Activated CD4-positive, alpha-beta T cell treated with anti-CD3 and anti-CD28 coated beads for 1 hour (primary cell): ENCODE results near the gene ZFP3.
"Not testable (repeated sequence)": the region's sequence is repeated elsewhere in the genome, so short reads cannot be mapped to it uniquely, and the experiment has no call there.

Source experiments
- DNase-seq: peaks from one replicate; pipeline ENCODE4 v3.0.0-alpha.2; 2020

Gene ZFP3

GRCh38 chr17:5078106-5079028, at the start of gene ZFP3:
ZFP3 (plus strand) TSS chr17:5078467; CDS start chr17:5091505, 13,038 bp downstream.
- peak; percentile 57 for DNase-seq

- not testable (repeated sequence) for DNase-seq
Measured at GRCh38 chr17:5030168-5030567, 48.1 kb upstream of the ZFP3 start.

GRCh38 chr17:5031365-5032082, 46.7 kb upstream of the ZFP3 start:
- peak; percentile 68 for DNase-seq

GRCh38 chr17:5032865-5033264, 45.4 kb upstream of the ZFP3 start:
- no peak for DNase-seq

- DNase-seq: no peak
Measured at GRCh38 chr17:5033352-5034015, 44.8 kb upstream of the ZFP3 start.

- no peak for DNase-seq
Measured at GRCh38 chr17:5034063-5034462, 44.2 kb upstream of the ZFP3 start.

- DNase-seq: no peak
Measured at GRCh38 chr17:5034651-5035050, 43.6 kb upstream of the ZFP3 start.

GRCh38 chr17:5035315-5035714, 43.0 kb upstream of the ZFP3 start, which contains the start of gene SLC52A1:
SLC52A1 (minus strand) TSS chr17:5035426; CDS start chr17:5034606, 820 bp downstream.
- DNase-seq: no peak

GRCh38 chr17:5042157-5043022, 35.9 kb upstream of the ZFP3 start:
- DNase-seq: peak; percentile 21

GRCh38 chr17:5043524-5043923, 34.7 kb upstream of the ZFP3 start:
- no peak for DNase-seq

- DNase-seq: no peak
Measured at GRCh38 chr17:5044630-5045029, 33.6 kb upstream of the ZFP3 start.

GRCh38 chr17:5045496-5045895, 32.8 kb upstream of the ZFP3 start:
- no peak for DNase-seq

GRCh38 chr17:5047446-5047845, 30.8 kb upstream of the ZFP3 start:
- DNase-seq: no peak

GRCh38 chr17:5049314-5049841, 28.9 kb upstream of the ZFP3 start:
- peak; percentile 55 for DNase-seq

- DNase-seq: no peak
Measured at GRCh38 chr17:5050278-5050677, 28.0 kb upstream of the ZFP3 start.

- no peak for DNase-seq
Measured at GRCh38 chr17:5055543-5055942, 22.7 kb upstream of the ZFP3 start.

GRCh38 chr17:5065227-5065744, 13.0 kb upstream of the ZFP3 start:
- no peak for DNase-seq

GRCh38 chr17:5068236-5068635, 10.0 kb upstream of the ZFP3 start:
- DNase-seq: no peak

- no peak for DNase-seq
Measured at GRCh38 chr17:5069724-5070123, 8.5 kb upstream of the ZFP3 start.

GRCh38 chr17:5075472-5075871, 2.8 kb upstream of the ZFP3 start:
- DNase-seq: not testable (repeated sequence)

- DNase-seq: not testable (repeated sequence)
Measured at GRCh38 chr17:5077275-5077674, 992 bp upstream of the ZFP3 start.

- DNase-seq: no peak
Measured at GRCh38 chr17:5077781-5078105, 524 bp upstream of the ZFP3 start.
